Upper lobe of left lung (tissue), 6 donors: ENCODE results near the gene C17orf100. TPM values are rescaled to one million over a fixed set of nuclear protein-coding genes. Genes with fewer than 3 reads are reported as not detected.
"Not testable (repeated sequence)": the region's sequence is repeated elsewhere in the genome, so short reads cannot be mapped to it uniquely, and the experiment has no call there.

ENCODE experiments used
- ATAC-seq, 2 donors: fragments of 200-7000 bp; cut with Tn5 transposase; one replicate each; pipeline ENCODE4 v1.9.1; 2022; ENCODE audit warnings: mild to moderate bottlenecking in 2 of 2, moderate library complexity in 2 of 2; ENCODE audit not compliant: low FRiP score in 2 of 2
- DNase-seq, 2 donors: peaks; one replicate each; pipeline ENCODE4 v3.0.0-alpha.2; 2019 to 2020
- H3K27ac ChIP-seq, 4 donors: fragments of 200-600 bp; sonication (generic); one replicate each; pipeline ENCODE4 v1.5.1; 2016 to 2019
- H3K27me3 ChIP-seq, 4 donors: fragments of 200-600 bp; sonication (generic); one replicate each; pipeline ENCODE4 v1.5.1; 2017 to 2019
- H3K36me3 ChIP-seq, 4 donors: fragments of 200-600 bp; sonication (generic); one replicate each; pipeline ENCODE4 v1.5.1; 2016 to 2019
- H3K4me1 ChIP-seq, 4 donors: fragments of 200-600 bp; sonication (generic); one replicate each; pipeline ENCODE4 v1.5.1; 2018 to 2019
- H3K4me3 ChIP-seq, 4 donors: fragments of 200-600 bp; sonication (generic); one replicate each; pipeline ENCODE4 v1.5.1; 2017 to 2019; ENCODE audit warnings: mild to moderate bottlenecking in 2 of 4, moderate library complexity in 1 of 4
- H3K9me3 ChIP-seq, 4 donors: fragments of 200-600 bp; sonication (generic); one replicate each; pipeline ENCODE4 v1.5.1; 2018 to 2019
- CTCF ChIP-seq, 6 experiments: fragments of 450-650 bp in 4 of 6; fragments of 200-600 bp in 2 of 6; sonication (generic) in 2 of 6; IDR thresholded peaks; one replicate each; pipeline ENCODE4 v1.5.1; 2016 to 2019; ENCODE audit warnings: antibody characterized with exemption in 6 of 6
- EP300 ChIP-seq, 4 donors: sonication (generic); formaldehyde crosslinking; IDR thresholded peaks; one replicate each; pipeline ENCODE4 v1.5.1; 2017; ENCODE audit warnings: antibody characterized with exemption in 4 of 4, control low read depth in 2 of 4
- POLR2A ChIP-seq, 4 donors: fragments of 450-650 bp; IDR thresholded peaks; one replicate each; pipeline ENCODE4 v1.5.1; 2016 to 2017; ENCODE audit warnings: antibody characterized with exemption in 4 of 4, mild to moderate bottlenecking in 2 of 4
- POLR2AphosphoS5 ChIP-seq, 2 donors: sonication (generic); formaldehyde crosslinking; IDR thresholded peaks; one replicate each; pipeline ENCODE4 v1.5.1; 2017; ENCODE audit warnings: antibody characterized with exemption in 2 of 2
- WGBS, 2 donors: methylation state at CpG; one replicate each; pipeline ENCODE4 v1.1.5; 2017 to 2018; 5-methylcytosine and 5-hydroxymethylcytosine counted together
- total RNA-seq, 6 donors: library from RNA; depleted of rRNA in 4 of 6; stranded (reverse); fragments of >200 nt in 4 of 6; gene quantifications; one replicate each; pipeline versions ENCODE4 v1.1.0 to v1.2.1, GENCODE V29; 2016 to 2021
- donor health status: DM: no; HTN: no; CAD: no; lungs with moderate emphysema.
- donor health status: DM: no; HTN: yes; CAD: no; lungs with severe emphysema.

C17orf100 gene
- total RNA-seq, 6 donors from 2014 or later = 0.78 to 7.3 (median 1.3) TPM

GRCh38 chr17:6690641-6691040 lies 39.1 kb downstream of the C17orf100 start:
- no peak for TF ChIP-seq CTCF (IDR thresholded peaks at IDR 0.05)
- no peak for TF ChIP-seq EP300 (IDR thresholded peaks at IDR 0.05)
- TF ChIP-seq POLR2A (IDR thresholded peaks at IDR 0.05) = no peak
- TF ChIP-seq POLR2AphosphoS5 (IDR thresholded peaks at IDR 0.05) = no peak
- no peaks in the 10 kb centered on the region for H3K27me3 ChIP-seq
- H3K36me3 ChIP-seq = no peaks in the 10 kb centered on the region
- 78 to 89% methylated on average over 7 to 11 of the region's 11 CpGs for WGBS, 2 donors
- H3K4me1 ChIP-seq = no peaks in the 10 kb centered on the region
- ATAC-seq (no peak), DNase-seq (no peak)
- no peaks in the 10 kb centered on the region for H3K9me3 ChIP-seq
- no peak overlapping the region for H3K27ac ChIP-seq
- no peak overlapping the region for H3K4me3 ChIP-seq

GRCh38 chr17:6691546-6691945 lies 40.0 kb downstream of the C17orf100 start:
- no peak for TF ChIP-seq EP300 (IDR thresholded peaks at IDR 0.05)
- no peak for TF ChIP-seq CTCF (IDR thresholded peaks at IDR 0.05)
- no peak for TF ChIP-seq POLR2AphosphoS5 (IDR thresholded peaks at IDR 0.05)
- TF ChIP-seq POLR2A (IDR thresholded peaks at IDR 0.05) = no peak
- Histone ChIP-seq H3K4me1 (no peaks in the 10 kb centered on the region), H3K27ac (no peak overlapping the region), H3K27me3 (no peaks in the 10 kb centered on the region), H3K9me3 (no peaks in the 10 kb centered on the region), H3K36me3 (no peaks in the 10 kb centered on the region), H3K4me3 (no peak overlapping the region)
- DNase-seq (no peak), ATAC-seq (no peak)
- 77 to 83% methylated on average over 3 of the region's 3 CpGs for WGBS, 2 donors

- not testable (repeated sequence) for H3K4me3 ChIP-seq, H3K36me3 ChIP-seq, H3K4me1 ChIP-seq, H3K27ac ChIP-seq, H3K27me3 ChIP-seq, H3K9me3 ChIP-seq, DNase-seq, ATAC-seq
- WGBS, 2 donors = 65 to 66% methylated on average over 6 of the region's 6 CpGs
Measured at GRCh38 chr17:6691958-6692357, 40.4 kb downstream of the C17orf100 start.

GRCh38 chr17:6695051-6695450 lies 43.5 kb downstream of the C17orf100 start:
- DNase-seq = no peak
- no peaks in the 10 kb centered on the region for H3K9me3 ChIP-seq
- no peak for ATAC-seq
- 63 to 84% methylated on average over 2 of the region's 2 CpGs for WGBS, 2 donors
- H3K27ac ChIP-seq = no peak overlapping the region
- H3K4me1 ChIP-seq = no peaks in the 10 kb centered on the region
- TF ChIP-seq CTCF (IDR thresholded peaks at IDR 0.05) (no peak), POLR2A (IDR thresholded peaks at IDR 0.05) (no peak), EP300 (IDR thresholded peaks at IDR 0.05) (no peak), POLR2AphosphoS5 (IDR thresholded peaks at IDR 0.05) (no peak)
- H3K4me3 ChIP-seq = no peak overlapping the region
- H3K36me3 ChIP-seq = no peaks in the 10 kb centered on the region
- no peaks in the 10 kb centered on the region for H3K27me3 ChIP-seq

- ATAC-seq (no peak), DNase-seq (no peak)
- TF ChIP-seq POLR2A (IDR thresholded peaks at IDR 0.05) (no peak), EP300 (IDR thresholded peaks at IDR 0.05) (no peak), CTCF (IDR thresholded peaks at IDR 0.05) (no peak), POLR2AphosphoS5 (IDR thresholded peaks at IDR 0.05) (no peak)
- no peaks in the 10 kb centered on the region for H3K9me3 ChIP-seq
- no peaks in the 10 kb centered on the region for H3K36me3 ChIP-seq
- no peaks in the 10 kb centered on the region for H3K4me1 ChIP-seq
- 57 to 76% methylated on average over 13 of the region's 13 CpGs for WGBS, 2 donors
- H3K27ac ChIP-seq = no peak overlapping the region
- no peak overlapping the region for H3K4me3 ChIP-seq
- H3K27me3 ChIP-seq = no peaks in the 10 kb centered on the region
Measured at GRCh38 chr17:6695565-6695964, 44.0 kb downstream of the C17orf100 start.
